K562 treated with DMSO at 1 percent for 24 hours (cell line): ENCODE results near the gene CEP76. TPM values are rescaled to one million over a fixed set of nuclear protein-coding genes. Genes with fewer than 3 reads are reported as not detected.

Experiments
- total RNA-seq: library from RNA; unstranded; fragments of 300-600 nt; gene quantifications from 2 replicates; pipeline ENCODE4 v1.2.3, GENCODE V29; 2022; ENCODE audit warnings: low read depth; ENCODE audit not compliant: insufficient read depth

Gene CEP76
- total RNA-seq: 10.1 and 12.3 TPM in 2 replicates

GRCh38 chr18:12702221-12703095, at the start of gene CEP76, which contains the start of gene PSMG2:
TSS of gene CEP76 (minus strand) at chr18:12702723. CDS start at chr18:12702548, 175 bp downstream.
TSS of gene PSMG2 (plus strand) at chr18:12703042. CDS start at chr18:12703108, 66 bp downstream.

GRCh38 chr18:12657684-12658425, 44.7 kb downstream of the CEP76 start, which contains the start of gene SPIRE1:
TSS of gene SPIRE1 (minus strand) at chr18:12658107. CDS start at chr18:12657866, 241 bp downstream.

Other genes with a start within 250 kb of the CEP76 start
- 11.8 and 13.9 TPM in 2 replicates for gene SPIRE1, start 44.6 kb downstream of the CEP76 start, total RNA-seq
- 52.1 and 58.3 TPM in 2 replicates for gene PSMG2, start 319 bp upstream of the CEP76 start, total RNA-seq
- 20.3 and 21.6 TPM in 2 replicates for gene PTPN2, start 181.5 kb upstream of the CEP76 start, total RNA-seq
- 21.4 and 27.1 TPM in 2 replicates for gene SEH1L, start 245.3 kb upstream of the CEP76 start, total RNA-seq